ENCODE measurements around the gene PPIP5K1. TPM values are rescaled to one million over a fixed set of nuclear protein-coding genes. Genes with fewer than 3 reads are reported as not detected.
"Not testable (repeated sequence)": the region's sequence is repeated elsewhere in the genome, so short reads cannot be mapped to it uniquely, and the experiment has no call there.

Gene PPIP5K1
- total and polyA plus RNA-seq, 2 donors from 2014 or later = 7.7 to 64.6 TPM

- H3K27ac ChIP-seq (ENCODE audit: low read depth in 2 of 2, low read length in 2 of 2); H3K4me3 ChIP-seq (ENCODE audit: low read length in 3 of 3); H3K27me3 ChIP-seq (ENCODE audit: control insufficient read depth, insufficient read depth, low read length); H3K4me1 ChIP-seq (ENCODE audit: control insufficient read depth in 2 of 3, insufficient read depth in 2 of 3, low read depth in 1 of 3, low read length in 3 of 3); H3K36me3 ChIP-seq (ENCODE audit: control insufficient read depth in 2 of 3, insufficient read depth in 3 of 3, low read length in 3 of 3); intact Hi-C loops (cut with DNase I); DNase-seq; H3K9me3 ChIP-seq (ENCODE audit: control insufficient read depth in 2 of 3, insufficient read depth in 1 of 3, low read length in 3 of 3); FAIRE-seq; H3K9ac ChIP-seq (ENCODE audit: low read length in 3 of 3): not testable (repeated sequence)
Measured at GRCh38 chr15:43563793-43564192, 26.2 kb downstream of the PPIP5K1 start.

DNA sequence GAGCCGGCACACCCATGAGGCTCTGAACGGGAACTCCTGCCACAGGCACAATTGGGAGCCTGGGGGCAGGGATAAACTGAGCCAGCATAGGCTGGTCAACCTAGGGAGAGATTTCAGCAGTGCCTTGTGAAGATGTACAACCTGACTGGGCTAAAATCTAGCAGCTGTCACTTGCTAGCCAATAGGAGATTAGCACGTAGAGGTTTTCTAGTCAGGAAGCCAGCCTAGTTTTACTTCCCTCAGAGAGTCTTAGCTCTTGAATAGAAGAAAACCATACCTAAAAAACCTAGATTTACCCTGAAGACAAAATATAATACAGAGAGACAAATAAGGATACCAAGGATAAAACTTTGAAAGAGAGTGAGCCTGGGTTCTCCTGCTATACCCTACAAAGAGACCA is 27.3 kb downstream of the PPIP5K1 start:
- H3K27ac ChIP-seq (ENCODE audit: low read depth in 2 of 2, low read length in 2 of 2); FAIRE-seq; DNase-seq; H3K9ac ChIP-seq (ENCODE audit: low read length in 3 of 3); H3K27me3 ChIP-seq (ENCODE audit: control insufficient read depth, insufficient read depth, low read length); H3K4me3 ChIP-seq (ENCODE audit: low read length in 3 of 3); intact Hi-C loops (cut with DNase I); H3K4me1 ChIP-seq (ENCODE audit: control insufficient read depth in 2 of 3, insufficient read depth in 2 of 3, low read depth in 1 of 3, low read length in 3 of 3); H3K9me3 ChIP-seq (ENCODE audit: control insufficient read depth in 2 of 3, insufficient read depth in 1 of 3, low read length in 3 of 3); H3K36me3 ChIP-seq (ENCODE audit: control insufficient read depth in 2 of 3, insufficient read depth in 3 of 3, low read length in 3 of 3): not testable (repeated sequence)

DNA sequence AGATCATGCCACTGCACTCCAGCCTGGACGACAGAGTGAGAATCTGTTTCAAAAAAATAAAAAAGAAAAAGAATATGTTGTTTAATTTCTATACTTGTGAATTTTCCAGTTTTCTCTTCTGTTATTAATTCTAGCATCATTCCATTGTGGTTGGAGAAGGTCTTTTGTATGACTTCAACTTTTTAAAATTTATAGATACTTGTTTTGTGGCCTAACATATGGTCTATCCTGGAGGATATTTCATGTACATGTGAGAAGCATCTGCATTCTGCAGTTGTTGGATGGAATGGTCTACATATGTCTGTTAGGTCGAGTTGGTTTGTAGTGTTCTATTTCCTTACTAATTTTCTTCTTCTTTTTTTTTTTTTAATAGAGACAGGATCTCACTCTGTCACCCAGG is 37.0 kb downstream of the PPIP5K1 start:
- H3K27ac ChIP-seq (ENCODE audit: low read depth in 2 of 2, low read length in 2 of 2) = no peak overlapping the region
- H3K27me3 ChIP-seq (ENCODE audit: control insufficient read depth, insufficient read depth, low read length) = no peaks in the 10 kb centered on the region
- TF ChIP-seq CTCF (IDR thresholded peaks at IDR 0.05; ENCODE audit: borderline replicate concordance, extremely low read depth, insufficient read depth) = no peak
- no peak overlapping the region for H3K4me3 ChIP-seq (ENCODE audit: low read length in 3 of 3)
- DNase-seq = no peak
- intact Hi-C loops (cut with DNase I) = no loop called here
- H3K36me3 ChIP-seq (ENCODE audit: control insufficient read depth in 2 of 3, insufficient read depth in 3 of 3, low read length in 3 of 3) = no peaks in the 10 kb centered on the region
- no peaks in the 10 kb centered on the region for H3K4me1 ChIP-seq (ENCODE audit: control insufficient read depth in 2 of 3, insufficient read depth in 2 of 3, low read depth in 1 of 3, low read length in 3 of 3)
- H3K9ac ChIP-seq (ENCODE audit: low read length in 3 of 3) = no peak overlapping the region
- FAIRE-seq = no peak
- H3K9me3 ChIP-seq (ENCODE audit: control insufficient read depth in 2 of 3, insufficient read depth in 1 of 3, low read length in 3 of 3) = no peaks in the 10 kb centered on the region

GRCh38 chr15:43552256-43552655 is 37.8 kb downstream of the PPIP5K1 start:
- FAIRE-seq = no peak
- no peak for DNase-seq
- Histone ChIP-seq H3K9ac (ENCODE audit: low read length in 3 of 3) (no peak overlapping the region), H3K4me3 (ENCODE audit: low read length in 3 of 3) (no peak overlapping the region), H3K4me1 (ENCODE audit: control insufficient read depth in 2 of 3, insufficient read depth in 2 of 3, low read depth in 1 of 3, low read length in 3 of 3) (no peaks in the 10 kb centered on the region), H3K36me3 (ENCODE audit: control insufficient read depth in 2 of 3, insufficient read depth in 3 of 3, low read length in 3 of 3) (no peaks in the 10 kb centered on the region), H3K9me3 (ENCODE audit: control insufficient read depth in 2 of 3, insufficient read depth in 1 of 3, low read length in 3 of 3) (no peaks in the 10 kb centered on the region), H3K27me3 (ENCODE audit: control insufficient read depth, insufficient read depth, low read length) (no peaks in the 10 kb centered on the region), H3K27ac (ENCODE audit: low read depth in 2 of 2, low read length in 2 of 2) (no peak overlapping the region)
- TF ChIP-seq CTCF (IDR thresholded peaks at IDR 0.05; ENCODE audit: borderline replicate concordance, extremely low read depth, insufficient read depth) = no peak
- intact Hi-C loops (cut with DNase I) = no loop called here
